Calu3 (cell line): ENCODE results near the gene SNCAIP. TPM values are rescaled to one million over a fixed set of nuclear protein-coding genes. Genes with fewer than 3 reads are reported as not detected.
"Not testable (repeated sequence)": the region's sequence is repeated elsewhere in the genome, so short reads cannot be mapped to it uniquely, and the experiment has no call there.

Experiments used
- BruUV-seq: library from RNA; stranded (reverse); fragments of 400-500 nt; replicated peaks from 2 replicates; lab custom pipeline; 2021; lab: Mats Ljungman, UMichigan
- CTCF ChIA-PET: fragments of 300-600 bp; sonication (Branson Sonifier 250); formaldehyde crosslinking; loops from one replicate; lab custom pipeline; 2022; ENCODE audit warnings: antibody characterized with exemption; lab: Charles Lee
- DNase-seq: peaks from one replicate; pipeline ENCODE4 v3.0.0; 2022
- H3K27ac Mint-ChIP-seq: one replicate; pipeline ENCODE4 v1.8.0; 2022; ENCODE audit warnings: mixed read lengths; ENCODE audit not compliant: unreplicated experiment
- H3K27me3 Mint-ChIP-seq: one replicate; pipeline ENCODE4 v1.8.0; 2022; ENCODE audit warnings: mixed read lengths; ENCODE audit not compliant: unreplicated experiment
- H3K36me3 Mint-ChIP-seq: one replicate; pipeline ENCODE4 v1.8.0; 2022; ENCODE audit warnings: mild to moderate bottlenecking, moderate library complexity, mixed read lengths; ENCODE audit not compliant: insufficient read depth, unreplicated experiment
- H3K4me1 Mint-ChIP-seq: one replicate; pipeline ENCODE4 v1.8.0; 2022; ENCODE audit warnings: mild to moderate bottlenecking, low read depth, mixed read lengths; ENCODE audit not compliant: unreplicated experiment
- H3K4me3 Mint-ChIP-seq: one replicate; pipeline ENCODE4 v1.8.0; 2022; ENCODE audit warnings: mild to moderate bottlenecking, low read depth, moderate library complexity, mixed read lengths; ENCODE audit not compliant: unreplicated experiment
- H3K9me3 Mint-ChIP-seq: one replicate; pipeline ENCODE4 v1.8.0; 2022; ENCODE audit warnings: low read depth, mixed read lengths; ENCODE audit not compliant: unreplicated experiment
- intact Hi-C: fragments of 100-400 bp; cut with micrococcal nuclease; formaldehyde crosslinking; loops from one replicate; pipeline ENCODE4 v1.10.0; 2022; ENCODE audit not compliant: unreplicated experiment
- total RNA-seq: library from RNA; stranded (reverse); gene quantifications from 2 replicates; pipeline ENCODE4 v1.2.3, GENCODE V29; 2022
- TF ChIP-seq, protein P1 (sequence below): fragments of 200-600 bp; IDR thresholded peaks from one replicate; pipeline ENCODE4 v1.8.0; 2022; ENCODE audit warnings: antibody characterized with exemption; ENCODE audit not compliant: unreplicated experiment

SNCAIP gene
- total RNA-seq, 1 experiment from 2014 or later: not detected

DNA sequence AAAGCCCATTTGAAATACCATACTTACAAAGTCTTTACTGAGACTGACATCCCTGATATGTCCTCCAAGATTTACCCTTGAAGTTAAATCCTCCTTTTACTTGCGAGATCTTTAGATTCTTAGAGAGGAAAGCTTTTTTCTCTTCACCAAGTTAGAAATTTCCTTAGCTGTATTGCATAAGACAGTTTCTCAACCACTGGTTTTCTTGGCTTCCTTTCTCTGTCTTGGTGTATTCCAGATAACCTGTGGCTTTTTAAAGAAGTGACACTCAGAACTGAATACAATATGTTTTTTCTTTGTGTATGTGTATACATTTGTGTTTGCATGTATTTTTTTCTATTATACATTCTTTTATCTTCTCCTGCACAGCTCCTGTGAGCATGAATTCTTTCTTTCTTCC is 65.0 kb downstream of the SNCAIP start:
- no peaks in the 10 kb centered on the region for H3K4me1 Mint-ChIP-seq
- CTCF ChIA-PET: no interaction called here
- TF ChIP-seq, protein P1, sequence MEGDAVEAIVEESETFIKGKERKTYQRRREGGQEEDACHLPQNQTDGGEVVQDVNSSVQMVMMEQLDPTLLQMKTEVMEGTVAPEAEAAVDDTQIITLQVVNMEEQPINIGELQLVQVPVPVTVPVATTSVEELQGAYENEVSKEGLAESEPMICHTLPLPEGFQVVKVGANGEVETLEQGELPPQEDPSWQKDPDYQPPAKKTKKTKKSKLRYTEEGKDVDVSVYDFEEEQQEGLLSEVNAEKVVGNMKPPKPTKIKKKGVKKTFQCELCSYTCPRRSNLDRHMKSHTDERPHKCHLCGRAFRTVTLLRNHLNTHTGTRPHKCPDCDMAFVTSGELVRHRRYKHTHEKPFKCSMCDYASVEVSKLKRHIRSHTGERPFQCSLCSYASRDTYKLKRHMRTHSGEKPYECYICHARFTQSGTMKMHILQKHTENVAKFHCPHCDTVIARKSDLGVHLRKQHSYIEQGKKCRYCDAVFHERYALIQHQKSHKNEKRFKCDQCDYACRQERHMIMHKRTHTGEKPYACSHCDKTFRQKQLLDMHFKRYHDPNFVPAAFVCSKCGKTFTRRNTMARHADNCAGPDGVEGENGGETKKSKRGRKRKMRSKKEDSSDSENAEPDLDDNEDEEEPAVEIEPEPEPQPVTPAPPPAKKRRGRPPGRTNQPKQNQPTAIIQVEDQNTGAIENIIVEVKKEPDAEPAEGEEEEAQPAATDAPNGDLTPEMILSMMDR: no peak
- DNase-seq: no peak
- BruUV-seq: no TSS peak
- no peak overlapping the region for H3K27ac Mint-ChIP-seq
- H3K9me3 Mint-ChIP-seq: peaks cover 2% of the 10 kb centered on the region
- H3K27me3 Mint-ChIP-seq: peaks cover 17% of the 10 kb centered on the region
- no peaks in the 10 kb centered on the region for H3K36me3 Mint-ChIP-seq
- intact Hi-C loops: no loop called here
- no peak overlapping the region for H3K4me3 Mint-ChIP-seq

DNA sequence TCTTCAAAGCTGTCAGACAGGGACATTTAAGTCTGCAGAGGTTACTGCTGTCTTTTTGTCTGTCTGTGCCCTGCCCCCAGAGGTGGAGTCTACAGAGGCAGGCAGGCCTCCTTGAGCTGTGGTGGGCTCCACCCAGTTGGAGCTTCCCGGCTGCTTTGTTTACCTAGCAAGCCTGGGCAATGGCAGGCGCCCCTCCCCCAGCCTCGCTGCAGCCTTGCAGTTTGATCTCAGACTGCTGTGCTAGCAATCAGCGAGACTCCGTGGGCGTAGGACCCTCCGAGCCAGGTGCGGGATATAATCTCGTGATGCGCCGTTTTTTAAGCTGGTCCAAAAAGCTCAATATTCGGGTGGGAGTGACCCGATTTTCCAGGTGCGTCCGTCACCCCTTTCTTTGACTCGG is 70.9 kb downstream of the SNCAIP start:
- intact Hi-C loops, H3K27ac Mint-ChIP-seq, H3K9me3 Mint-ChIP-seq, DNase-seq, H3K4me3 Mint-ChIP-seq, BruUV-seq, H3K4me1 Mint-ChIP-seq, H3K36me3 Mint-ChIP-seq: not testable (repeated sequence)
- CTCF ChIA-PET: interaction anchor here (0.5 kb wide), 1 partner anchor 369 kb away, joined by 3 read pairs; no protein-coding TSS in a partner anchor
- peaks cover 15% of the 10 kb centered on the region for H3K27me3 Mint-ChIP-seq

DNA sequence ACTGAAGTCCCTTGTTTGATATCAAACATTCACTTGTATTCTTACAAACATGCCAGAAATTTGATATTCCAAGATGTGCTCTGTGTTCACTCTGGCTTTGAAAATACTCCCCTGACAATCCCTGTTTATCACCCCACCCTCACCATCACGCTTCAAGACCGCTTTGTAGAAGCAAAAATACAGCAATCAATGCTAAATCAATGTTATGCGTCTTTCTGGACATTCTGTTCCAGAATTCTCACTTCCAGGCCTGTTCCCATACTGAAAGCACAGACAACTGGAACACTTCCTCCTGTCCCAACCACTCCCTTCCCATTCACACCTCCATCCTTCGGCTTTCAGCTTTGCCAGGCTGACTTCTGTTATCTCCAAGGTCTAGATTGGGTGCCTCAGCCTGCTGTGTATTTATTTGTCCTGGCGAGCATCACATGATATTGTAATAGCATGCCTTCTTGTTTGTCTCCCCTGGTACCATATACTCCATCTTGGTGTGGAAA is 72.8 kb downstream of the SNCAIP start:
- H3K4me3 Mint-ChIP-seq: no peak overlapping the region
- H3K27me3 Mint-ChIP-seq: peaks cover 15% of the 10 kb centered on the region
- no peak overlapping the region for H3K27ac Mint-ChIP-seq
- no peak for DNase-seq
- TF ChIP-seq, protein P1: no peak
- no TSS peak for BruUV-seq
- CTCF ChIA-PET: interaction anchor here (0.5 to 0.6 kb wide), 2 partner anchors 22 to 106 kb away, joined by 3 read pairs; no protein-coding TSS in a partner anchor
- H3K36me3 Mint-ChIP-seq: no peaks in the 10 kb centered on the region
- H3K4me1 Mint-ChIP-seq: no peaks in the 10 kb centered on the region
- intact Hi-C loops: no loop called here
- no peaks in the 10 kb centered on the region for H3K9me3 Mint-ChIP-seq

DNA sequence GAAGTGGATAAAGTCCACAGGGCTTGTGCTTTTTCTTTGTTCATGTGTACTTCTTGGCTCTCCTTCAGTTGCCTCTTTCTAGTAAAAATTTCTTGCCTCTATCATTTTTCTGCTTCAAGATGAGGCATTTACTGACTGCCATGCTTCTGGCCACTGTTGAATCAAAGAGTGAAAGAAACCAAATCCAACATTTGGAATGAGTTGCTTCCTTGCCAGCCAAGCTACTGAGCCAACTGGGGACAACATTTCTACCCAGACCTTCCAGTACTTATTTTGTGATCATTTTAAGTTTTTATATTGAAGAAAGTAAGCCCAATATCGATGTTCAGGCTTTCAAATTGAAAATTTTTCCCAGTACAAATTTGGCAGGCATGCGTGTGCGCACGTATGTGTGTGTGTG is 73.2 kb downstream of the SNCAIP start:
- H3K4me3 Mint-ChIP-seq: no peak overlapping the region

More for the DNA sequence above, 73.2 kb downstream of the SNCAIP start:
- Mint-ChIP-seq H3K9me3 (no peaks in the 10 kb centered on the region), H3K27me3 (peaks cover 15% of the 10 kb centered on the region), H3K36me3 (no peaks in the 10 kb centered on the region), H3K27ac (no peak overlapping the region), H3K4me1 (no peaks in the 10 kb centered on the region)
- CTCF ChIA-PET: interaction anchor here (0.7 kb wide), 2 partner anchors 78 to 147 kb away, joined by 3 read pairs; no protein-coding TSS in a partner anchor
- intact Hi-C loops: no loop called here
- DNase-seq: no peak
- BruUV-seq: no TSS peak
- TF ChIP-seq, protein P1: no peak
